Cardiac muscle cell (in vitro differentiated cells and primary cell): ENCODE measurements around the gene GABRR2. TPM values are rescaled to one million over a fixed set of nuclear protein-coding genes. Genes with fewer than 3 reads are reported as not detected.

Source experiments
- DNase-seq, 2 donors: peaks; one replicate each; pipeline versions ENCODE4 v3.0.0 to v3.0.0-alpha.2; 2010 to 2017; ENCODE audit warnings: low read depth in 1 of 2, low spot score in 1 of 2
- H3K27ac ChIP-seq: fragments of 200-600 bp; sonication (generic); 2 replicates; pipeline ENCODE4 v1.5.1; 2016
- H3K27me3 ChIP-seq: fragments of 200-600 bp; sonication (generic); 2 replicates; pipeline ENCODE4 v1.6.0; 2016; ENCODE audit warnings: control low read depth
- H3K36me3 ChIP-seq: fragments of 200-600 bp; sonication (generic); 2 replicates; pipeline ENCODE4 v1.5.1; 2016; ENCODE audit warnings: control low read depth
- H3K4me1 ChIP-seq: fragments of 200-600 bp; sonication (generic); 2 replicates; pipeline ENCODE4 v1.8.1; 2017; ENCODE audit warnings: low read depth, mild to moderate bottlenecking, mixed run types
- H3K4me3 ChIP-seq: fragments of 200-600 bp; sonication (generic); 2 replicates; pipeline ENCODE4 v1.5.1; 2016; ENCODE audit warnings: mild to moderate bottlenecking
- H3K9me3 ChIP-seq: fragments of 200-600 bp; sonication (generic); 2 replicates; pipeline ENCODE4 v1.5.1; 2017; ENCODE audit warnings: low read depth, mild to moderate bottlenecking, control low read depth
- CTCF ChIP-seq: IDR thresholded peaks from 2 replicates; pipeline ENCODE4 v1.5.1; 2012; ENCODE audit warnings: low read depth, mild to moderate bottlenecking, low read length
- polyA plus RNA-seq: library from polyadenylated mRNA; unstranded; fragments of >200 nt; fragmentation: Nextera tagmentation; extraction: Ambion mirVana; gene quantifications from 2 replicates; pipeline ENCODE4 v1.2.1, GENCODE V29; 2016
- total RNA-seq: library from RNA; depleted of rRNA; stranded (reverse); fragments of >200 nt; gene quantifications from 2 replicates; pipeline ENCODE4 v1.2.3, GENCODE V29; 2016

The GABRR2 gene
- total and polyA plus RNA-seq, 2 experiments from 2014 or later, result 0.50 to 0.83 TPM

GRCh38 chr6:89302936-89303335, 12.2 kb downstream of the GABRR2 start:
- Histone ChIP-seq H3K27ac (no peak overlapping the region), H3K27me3 (peaks cover 2% of the 10 kb centered on the region), H3K36me3 (no peaks in the 10 kb centered on the region), H3K9me3 (no peaks in the 10 kb centered on the region), H3K4me1 (peaks cover 4% of the 10 kb centered on the region), H3K4me3 (no peak overlapping the region)
- DNase-seq, result no peak
- no peak for TF ChIP-seq CTCF

GRCh38 chr6:89302195-89302770, 12.8 kb downstream of the GABRR2 start:
- no peak overlapping the region for H3K27ac ChIP-seq
- no peak for TF ChIP-seq CTCF
- no peak overlapping the region for H3K4me3 ChIP-seq
- H3K27me3 ChIP-seq, result peaks cover 2% of the 10 kb centered on the region
- peaks cover 5% of the 10 kb centered on the region for H3K4me1 ChIP-seq
- DNase-seq, result no peak
- no peaks in the 10 kb centered on the region for H3K36me3 ChIP-seq
- no peaks in the 10 kb centered on the region for H3K9me3 ChIP-seq

- H3K27ac ChIP-seq, result no peak overlapping the region
- no peak for TF ChIP-seq CTCF
- H3K4me3 ChIP-seq, result no peak overlapping the region
- no peaks in the 10 kb centered on the region for H3K9me3 ChIP-seq
- DNase-seq, result no peak
- H3K27me3 ChIP-seq, result peaks cover 2% of the 10 kb centered on the region
- no peaks in the 10 kb centered on the region for H3K36me3 ChIP-seq
- H3K4me1 ChIP-seq, result peaks cover 5% of the 10 kb centered on the region
These were observed 13.4 kb downstream of the GABRR2 start for GRCh38 chr6:89301586-89302194.

GRCh38 chr6:89299466-89299850, 15.6 kb downstream of the GABRR2 start:
- no peak overlapping the region for H3K4me3 ChIP-seq
- no peak overlapping the region for H3K27ac ChIP-seq
- DNase-seq, result no peak
- peak; percentile 20 for TF ChIP-seq CTCF
- no peaks in the 10 kb centered on the region for H3K9me3 ChIP-seq
- peaks cover 5% of the 10 kb centered on the region for H3K4me1 ChIP-seq
- no peaks in the 10 kb centered on the region for H3K27me3 ChIP-seq
- H3K36me3 ChIP-seq, result no peaks in the 10 kb centered on the region

- Histone ChIP-seq H3K27ac (no peak overlapping the region), H3K9me3 (no peaks in the 10 kb centered on the region), H3K36me3 (no peaks in the 10 kb centered on the region), H3K27me3 (no peaks in the 10 kb centered on the region), H3K4me3 (no peak overlapping the region), H3K4me1 (peaks cover 5% of the 10 kb centered on the region)
- peak in 1 of 2 donors; percentile 47 for DNase-seq
- TF ChIP-seq CTCF, result no peak
These were observed 16.2 kb downstream of the GABRR2 start for GRCh38 chr6:89298680-89299465.
